ENCODE results near the gene SLC16A11.

- TF ChIP-seq CTCF (conservative IDR thresholded peaks at IDR 0.05 in 1 of 2, IDR thresholded peaks at IDR 0.05 in 1 of 2; ENCODE audit: low read depth in 1 of 2, low read length in 2 of 2), result no peak
- TF ChIP-seq EZH2 (IDR thresholded peaks at IDR 0.05; ENCODE audit: low read length, missing control alignments), result no peak
Observed at GRCh38 chr17:7080456-7081041, 36.7 kb upstream of the SLC16A11 start.

Data from fibroblast of lung (primary cell).